GM12878 (cell line): ENCODE measurements around the gene NDC80. TPM values are rescaled to one million over a fixed set of nuclear protein-coding genes. Genes with fewer than 3 reads are reported as not detected.

ENCODE experiments used
- polyA plus RNA-seq, 11 experiments: library from polyadenylated mRNA; depleted of rRNA in 4 of 11; unstranded in 6 of 11; stranded (reverse) in 5 of 11; fragments of >200 nt; fragmentation: Nextera tagmentation in 4 of 11; fragmentation: Illumina TruSeq in 1 of 11; extraction: Ambion mirVana in 4 of 11; extraction: Trizol in 1 of 11; gene quantifications; 1 replicate in 1 of 11; 2 replicates in 10 of 11; pipeline versions ENCODE4 v1.2.1 to v1.2.3, GENCODE V29; 2011 to 2016; ENCODE audit warnings: inconsistent platforms in 2 of 11, missing spikeins in 2 of 11, low read depth in 1 of 11
- small RNA-seq: library from RNA; depleted of rRNA; stranded (forward); fragments of <200 nt; gene quantifications from one replicate; pipeline ENCODE3, GENCODE V24; 2014
- total RNA-seq, 4 experiments: library from RNA; depleted of rRNA in 3 of 4; stranded (reverse); fragments of >200 nt in 3 of 4; fragmentation: Illumina TruSeq in 1 of 4; extraction: Trizol in 1 of 4; gene quantifications; 2 replicates each; pipeline versions ENCODE4 v1.2.1 to v1.2.3, GENCODE V29; 2013 to 2021

Gene NDC80
- total and polyA plus RNA-seq, 10 of the 15 experiments (the other 5 are each of a cell fraction or from before 2014, with no cell fraction given) = 36.5 to 80.8 (median 54.7) TPM

Small RNA genes within 50 kb of the gene (small RNA-seq; reads per million reads assigned to genes)
- not detected for gene RF00019
- gene RF01233 = not detected
- gene RNU6-340P = not detected

Other genes with a start within 250 kb of the NDC80 start
- gene METTL4, start 52 bp upstream of the NDC80 start, total RNA-seq (2014; rRNA removed) = 4.9 and 7.2 TPM in 2 replicates
- gene METTL4, start 52 bp upstream of the NDC80 start, total RNA-seq (2014; rRNA removed; fragmentation: Illumina TruSeq; extraction: Trizol) = 12.5 and 15.5 TPM in 2 replicates
- gene METTL4, start 52 bp upstream of the NDC80 start, total RNA-seq (2021) = 7.7 and 9.6 TPM in 2 replicates
- gene METTL4, start 52 bp upstream of the NDC80 start, polyA plus RNA-seq (2011; rRNA removed) = 14.0 and 23.3 TPM in 2 replicates
- gene METTL4, start 52 bp upstream of the NDC80 start, polyA plus RNA-seq (2014; fragmentation: Illumina TruSeq; extraction: Trizol) = 14.0 and 15.1 TPM in 2 replicates
- gene METTL4, start 52 bp upstream of the NDC80 start, polyA plus RNA-seq (2014; fragmentation: Nextera tagmentation; extraction: Ambion mirVana) = 10 to 100 TPM in 1 of 2 experiments, 1 to 10 TPM in 1; 7.6 to 13.3 TPM
- gene METTL4, start 52 bp upstream of the NDC80 start, polyA plus RNA-seq (2014; rRNA removed) = 8.4 and 9.8 TPM in 2 replicates
- 10 to 100 TPM; 12.2 to 15.2 TPM for gene METTL4, start 52 bp upstream of the NDC80 start, polyA plus RNA-seq (2016; fragmentation: Nextera tagmentation; extraction: Ambion mirVana)
- gene SMCHD1, start 84.2 kb downstream of the NDC80 start, total RNA-seq (2014; rRNA removed) = 71.6 and 89.8 TPM in 2 replicates
- 110 and 115 TPM in 2 replicates for gene SMCHD1, start 84.2 kb downstream of the NDC80 start, total RNA-seq (2014; rRNA removed; fragmentation: Illumina TruSeq; extraction: Trizol)
- gene SMCHD1, start 84.2 kb downstream of the NDC80 start, total RNA-seq (2021) = 50.2 and 52.0 TPM in 2 replicates
- 67.5 and 103 TPM in 2 replicates for gene SMCHD1, start 84.2 kb downstream of the NDC80 start, polyA plus RNA-seq (2011; rRNA removed)
- gene SMCHD1, start 84.2 kb downstream of the NDC80 start, polyA plus RNA-seq (2014; fragmentation: Illumina TruSeq; extraction: Trizol) = 64.2 and 87.8 TPM in 2 replicates
- gene SMCHD1, start 84.2 kb downstream of the NDC80 start, polyA plus RNA-seq (2014; fragmentation: Nextera tagmentation; extraction: Ambion mirVana) = 1 to 10 TPM; 6.0 to 7.2 TPM
- gene SMCHD1, start 84.2 kb downstream of the NDC80 start, polyA plus RNA-seq (2014; rRNA removed) = 44.0 and 45.4 TPM in 2 replicates
- 10 to 100 TPM; 16.5 to 17.5 TPM for gene SMCHD1, start 84.2 kb downstream of the NDC80 start, polyA plus RNA-seq (2016; fragmentation: Nextera tagmentation; extraction: Ambion mirVana)